MCF 10A (cell line): ENCODE data around the gene MCC. TPM values are rescaled to one million over a fixed set of nuclear protein-coding genes. Genes with fewer than 3 reads are reported as not detected.

Source experiments
- BruUV-seq: library from RNA; stranded (reverse); fragments of 400-500 nt; replicated peaks from 2 replicates; lab custom pipeline; 2021; lab: Mats Ljungman, UMichigan
- CTCF ChIA-PET: fragments of 300-600 bp; sonication (Branson Sonifier 250); formaldehyde crosslinking; extraction: SDS; loops from one replicate; lab custom pipeline; 2021; ENCODE audit warnings: antibody characterized with exemption, inconsistent platforms; lab: Yijun Ruan, JAX
- POLR2A ChIA-PET: fragments of 300-600, 350-650 bp; sonication (Branson Sonifier 250); formaldehyde crosslinking; extraction: SDS; loops from one replicate; lab custom pipeline; 2020; ENCODE audit warnings: antibody characterized with exemption, inconsistent platforms; lab: Yijun Ruan, JAX
- DNase-seq: peaks from one replicate; pipeline ENCODE4 v3.0.0-alpha.2; 2018; ENCODE audit not compliant: unreplicated experiment
- H3K27ac Mint-ChIP-seq: one replicate; pipeline ENCODE4 v1.8.0; 2022; ENCODE audit warnings: mild to moderate bottlenecking, low read depth, mixed read lengths; ENCODE audit not compliant: unreplicated experiment
- H3K27me3 Mint-ChIP-seq: one replicate; pipeline ENCODE4 v1.8.0; 2022; ENCODE audit warnings: mixed read lengths; ENCODE audit not compliant: insufficient read depth, unreplicated experiment
- H3K36me3 Mint-ChIP-seq: one replicate; pipeline ENCODE4 v1.8.0; 2022; ENCODE audit warnings: mild to moderate bottlenecking, moderate library complexity, mixed read lengths; ENCODE audit not compliant: insufficient read depth, unreplicated experiment
- H3K4me1 Mint-ChIP-seq: one replicate; pipeline ENCODE4 v1.8.0; 2022; ENCODE audit warnings: mixed read lengths; ENCODE audit not compliant: insufficient read depth, unreplicated experiment
- H3K4me3 Mint-ChIP-seq: one replicate; pipeline ENCODE4 v1.8.0; 2022; ENCODE audit warnings: mild to moderate bottlenecking, moderate library complexity, mixed read lengths; ENCODE audit not compliant: unreplicated experiment
- H3K9me3 Mint-ChIP-seq: one replicate; pipeline ENCODE4 v1.8.0; 2022; ENCODE audit warnings: mixed read lengths; ENCODE audit not compliant: unreplicated experiment
- CTCF ChIP-seq: fragments of 200-600 bp; IDR thresholded peaks from one replicate; pipeline ENCODE4 v1.8.0; 2022; ENCODE audit warnings: antibody characterized with exemption, mild to moderate bottlenecking; ENCODE audit not compliant: unreplicated experiment
- intact Hi-C: fragments of 100-400 bp; cut with micrococcal nuclease; formaldehyde crosslinking; loops from 2 replicates; pipeline ENCODE4 v1.14.1; 2022
- total RNA-seq: library from RNA; stranded (reverse); gene quantifications from 2 replicates; pipeline ENCODE4 v1.2.3, GENCODE V29; 2022

Gene MCC
- total RNA-seq, 1 experiment from 2014 or later = 25.3 TPM

- H3K4me3 Mint-ChIP-seq = no peak overlapping the region
These were observed 244.9 kb downstream of the MCC start for GRCh38 chr5:113243349-113243664.

GRCh38 chr5:113242481-113243348 lies 245.5 kb downstream of the MCC start:
- Mint-ChIP-seq H3K4me1 (peaks cover 23% of the 10 kb centered on the region), H3K27me3 (no peaks in the 10 kb centered on the region), H3K36me3 (no peaks in the 10 kb centered on the region), H3K9me3 (no peaks in the 10 kb centered on the region), H3K27ac (peak overlapping the region; percentile 86), H3K4me3 (no peak overlapping the region)
- ChIA-PET CTCF (interaction anchor here (0.6 to 1.7 kb wide), 6 partner anchors 11 to 69 kb away, joined by 3 to 7 read pairs (median 3); no protein-coding TSS in a partner anchor), POLR2A (interaction anchor here (0.6 to 5.4 kb wide), 17 partner anchors 10 to 264 kb away, joined by 3 to 41 read pairs (median 9); no protein-coding TSS in a partner anchor)
- no peak for TF ChIP-seq CTCF
- peak; percentile 27 for DNase-seq
- no TSS peak for BruUV-seq
- intact Hi-C loops = no loop called here

More at GRCh38 chr5:113243349-113243664, 244.9 kb downstream of the MCC start:
- ChIA-PET CTCF (interaction anchor here (1.0 to 1.7 kb wide), 4 partner anchors 11 to 70 kb away, joined by 3 to 7 read pairs (median 4); no protein-coding TSS in a partner anchor), POLR2A (interaction anchor here (0.6 to 5.4 kb wide), 15 partner anchors 11 to 117 kb away, joined by 3 to 41 read pairs (median 9); no protein-coding TSS in a partner anchor)
- TF ChIP-seq CTCF = no peak
- no peaks in the 10 kb centered on the region for H3K9me3 Mint-ChIP-seq
- intact Hi-C loops = no loop called here
- peaks cover 23% of the 10 kb centered on the region for H3K4me1 Mint-ChIP-seq
- peak overlapping the region; percentile 86 for H3K27ac Mint-ChIP-seq
- no TSS peak for BruUV-seq
- H3K36me3 Mint-ChIP-seq = no peaks in the 10 kb centered on the region
- DNase-seq = no peak
- H3K27me3 Mint-ChIP-seq = no peaks in the 10 kb centered on the region

DNA sequence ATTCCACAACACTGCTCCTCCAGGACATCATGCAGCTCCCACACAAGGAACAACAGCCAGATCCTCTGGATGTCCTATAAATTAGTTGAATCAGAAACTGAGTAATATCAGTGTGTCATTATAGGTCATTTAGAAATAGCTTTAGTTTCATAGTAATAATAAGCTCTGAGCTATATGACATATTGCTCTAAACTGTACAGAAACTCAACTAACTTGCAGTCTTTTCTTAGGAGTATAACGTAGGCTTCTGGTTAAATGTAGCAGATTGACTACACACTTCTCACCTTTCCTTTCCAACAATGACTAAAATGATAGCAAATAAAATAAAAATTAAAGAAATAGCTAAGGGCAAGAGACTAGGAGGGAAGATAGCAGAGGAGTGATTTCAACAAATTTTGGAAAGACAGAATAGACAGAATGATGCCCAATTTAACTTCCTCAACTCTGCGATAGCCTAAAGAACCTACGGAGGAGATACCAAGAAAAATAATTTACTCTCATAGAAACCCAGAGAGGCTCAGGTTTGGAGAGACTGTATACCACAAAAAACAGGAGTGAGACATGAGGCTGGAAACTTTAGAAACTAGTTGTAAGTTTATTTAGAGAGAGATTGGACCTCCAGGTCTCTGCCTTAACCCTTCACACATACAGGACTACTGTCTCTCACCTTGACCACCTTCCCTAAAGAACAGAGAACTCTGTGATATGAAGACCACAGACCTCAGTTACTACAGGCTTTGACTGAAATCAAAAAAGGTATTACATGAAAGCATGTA lies 247.1 kb downstream of the MCC start:
- CTCF ChIA-PET = interaction anchor here (0.6 to 1.9 kb wide), 5 partner anchors 36 to 1483 kb away, joined by 4 to 5 read pairs (median 5); no protein-coding TSS in a partner anchor
- Mint-ChIP-seq H3K9me3 (no peaks in the 10 kb centered on the region), H3K4me3 (no peak overlapping the region), H3K27ac (no peak overlapping the region), H3K4me1 (peaks cover 23% of the 10 kb centered on the region), H3K27me3 (no peaks in the 10 kb centered on the region), H3K36me3 (no peaks in the 10 kb centered on the region)
- intact Hi-C loops = no loop called here
- no TSS peak for BruUV-seq
- no peak for DNase-seq
- POLR2A ChIA-PET = interaction anchor here (1.2 to 5.4 kb wide), 6 partner anchors 9 to 69 kb away, joined by 3 to 41 read pairs (median 16); no protein-coding TSS in a partner anchor
- no peak for TF ChIP-seq CTCF
